GM18517 (cell line): ENCODE measurements around the gene PAQR4.

Experiments used
- ATAC-seq: cut with Tn5 transposase; IDR thresholded peaks from one replicate; pipeline ENCODE4 v1.9.1; 2021; ENCODE audit warnings: mild to moderate bottlenecking, moderate library complexity; ENCODE audit not compliant: unreplicated experiment

Gene PAQR4

GRCh38 chr16:2977440-2977839 is 8.3 kb downstream of the PAQR4 start:
- no peak for ATAC-seq

DNA sequence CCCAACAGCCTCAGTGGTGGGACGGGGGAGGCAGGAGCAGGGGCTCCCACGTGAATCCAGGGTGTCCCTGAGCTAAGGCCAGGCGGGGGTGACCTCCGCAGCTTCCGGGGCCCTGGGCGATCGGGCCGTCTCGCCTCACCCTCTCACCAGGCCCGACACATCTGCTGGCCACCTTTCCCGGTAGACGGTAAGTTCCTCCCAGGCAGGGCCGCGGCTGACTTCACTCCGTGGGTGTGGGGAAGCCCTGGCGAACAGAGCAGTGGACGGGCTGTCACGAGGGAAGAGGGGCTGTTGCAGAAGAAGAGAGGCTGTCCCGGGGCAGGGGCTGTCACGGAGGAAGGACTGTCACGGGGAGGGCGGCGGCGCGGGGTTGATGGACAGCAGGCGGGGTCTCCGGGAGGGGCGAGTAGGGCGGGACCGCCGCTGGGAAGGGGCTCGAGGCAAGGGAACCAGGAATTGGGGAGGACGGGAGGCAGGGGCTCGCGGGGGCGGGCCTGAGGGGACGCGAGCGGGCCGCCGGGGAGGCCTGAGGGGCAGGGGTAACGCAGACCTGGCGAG is 10.6 kb downstream of the PAQR4 start:
- peak; percentile 3 for ATAC-seq

DNA sequence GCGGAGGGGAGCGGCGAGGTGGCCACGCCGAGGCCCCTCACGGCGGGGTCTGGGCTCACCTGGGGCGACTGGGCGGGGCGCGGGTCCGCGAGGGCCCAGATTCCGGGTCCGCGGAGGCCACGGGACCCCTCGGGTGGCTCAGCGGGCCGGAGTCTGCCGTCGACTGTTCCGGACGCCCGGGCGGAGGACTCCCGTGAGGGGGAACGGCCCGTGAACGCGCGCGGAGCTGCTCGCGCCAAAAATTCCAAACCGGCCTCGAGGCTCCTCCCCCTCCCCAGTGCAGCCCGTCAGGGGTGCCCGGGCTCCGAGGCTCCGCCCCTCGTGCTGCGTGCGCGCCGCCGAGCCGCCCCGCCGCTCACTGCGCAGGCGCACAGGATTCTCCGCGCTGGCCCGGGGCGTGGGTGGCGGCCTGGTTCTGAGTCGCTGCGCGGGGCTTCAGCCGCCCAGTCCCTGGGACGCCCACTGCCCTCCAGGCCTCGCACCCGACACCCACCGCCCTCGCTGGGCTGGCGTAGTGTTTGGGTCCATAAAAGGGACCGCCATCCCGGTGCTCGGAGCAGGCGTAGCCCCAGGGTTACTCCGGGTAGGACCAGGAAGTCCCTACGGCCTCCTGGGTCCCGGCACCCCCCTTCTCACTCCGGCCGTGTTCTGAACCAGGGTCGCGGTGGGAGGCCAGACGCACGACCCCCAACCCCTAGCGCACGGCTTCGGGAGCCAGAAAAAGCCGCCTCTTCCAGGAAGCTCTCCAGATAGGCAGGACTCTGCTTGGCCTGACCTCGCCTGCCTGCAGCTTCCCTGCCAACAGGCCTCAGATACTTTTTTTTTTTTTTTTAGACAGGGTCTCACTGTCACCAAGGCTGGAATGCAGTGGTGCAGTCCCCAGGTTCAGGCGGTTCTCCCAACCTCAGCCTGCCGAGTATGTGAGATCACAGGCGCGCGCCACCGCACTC is 11.4 kb downstream of the PAQR4 start, which contains the start of gene PKMYT1:
PKMYT1 (minus strand) TSS at position 220 of the 950 bp plus-strand sequence. CDS start 789 bp downstream, outside the sequence.
- ATAC-seq, result peak; percentile 70

DNA sequence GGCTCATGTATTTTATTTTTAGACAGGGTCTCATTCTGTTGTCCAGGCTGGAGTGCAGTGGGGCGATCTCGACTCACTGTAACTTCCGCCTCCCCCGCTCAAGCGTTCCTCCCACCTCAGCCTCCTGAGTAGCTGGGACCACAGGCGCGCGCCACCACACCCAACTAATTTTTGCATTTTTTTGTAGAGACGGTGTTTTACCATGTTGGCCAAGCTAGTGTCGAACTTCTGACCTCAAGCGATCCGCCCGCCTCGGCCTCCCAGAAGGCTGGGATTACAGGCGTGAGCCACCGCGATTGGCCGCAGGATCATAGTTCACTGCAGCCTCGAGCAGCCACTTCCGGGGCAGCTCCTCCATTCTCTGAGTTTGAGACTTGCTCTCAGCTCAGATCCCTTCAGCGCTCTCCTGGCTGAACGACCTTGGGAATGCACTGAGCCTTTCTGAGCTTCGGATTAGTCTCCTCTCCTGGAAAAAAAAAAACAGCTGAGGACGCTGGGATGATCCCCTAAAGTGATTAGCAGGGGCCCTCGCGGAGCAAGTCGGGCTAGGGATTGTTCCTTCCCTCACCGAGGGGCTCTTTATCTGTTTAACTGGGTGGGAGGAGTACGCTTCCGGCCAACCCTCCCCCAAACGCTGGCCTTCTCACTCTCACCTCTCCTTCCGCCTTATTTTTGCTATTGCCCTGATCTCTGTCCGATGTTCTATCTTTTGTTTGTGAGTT is 12.2 kb downstream of the PAQR4 start:
- no peak for ATAC-seq

DNA sequence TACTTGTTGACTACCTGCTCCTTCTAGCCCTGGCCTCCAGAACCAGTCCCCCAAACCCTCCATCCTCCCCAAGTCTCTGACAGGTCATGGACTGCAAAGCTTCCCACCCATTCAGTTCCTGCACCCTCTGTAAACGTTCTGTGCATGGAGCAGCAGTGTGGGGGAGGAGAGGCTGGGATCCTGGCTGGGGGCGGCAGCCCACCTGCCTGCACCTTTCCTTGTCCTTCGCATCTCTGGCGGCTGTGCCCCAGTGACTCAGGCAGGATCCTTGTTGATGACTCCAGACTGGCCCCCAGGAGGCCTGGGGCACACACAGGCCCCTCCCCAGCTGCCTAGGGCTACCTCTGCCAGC is 12.7 kb downstream of the PAQR4 start:
- ATAC-seq, result no peak

DNA sequence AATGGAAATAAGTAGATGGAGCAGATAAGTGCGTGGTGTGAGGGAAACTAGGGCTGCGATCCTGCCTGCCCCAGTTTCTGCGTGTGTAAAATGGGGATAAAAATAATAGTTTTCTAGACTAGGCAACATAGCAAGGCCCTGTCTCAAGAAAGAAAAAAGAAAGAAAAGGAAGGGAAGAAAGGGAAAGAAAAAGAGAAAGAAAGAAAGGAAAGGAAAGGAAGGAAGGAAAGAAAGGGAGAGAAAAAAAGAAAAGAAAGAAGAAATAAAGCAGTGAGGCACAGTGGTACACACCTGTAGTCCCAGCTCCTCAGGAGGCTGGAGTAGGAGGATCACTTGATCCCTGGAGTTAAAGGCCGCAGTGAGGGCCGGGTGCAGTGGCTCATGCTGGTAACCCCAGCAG is 13.3 kb downstream of the PAQR4 start:
- no peak for ATAC-seq

- ATAC-seq, result no peak
These were observed 14.6 kb downstream of the PAQR4 start for GRCh38 chr16:2983706-2984136.

DNA sequence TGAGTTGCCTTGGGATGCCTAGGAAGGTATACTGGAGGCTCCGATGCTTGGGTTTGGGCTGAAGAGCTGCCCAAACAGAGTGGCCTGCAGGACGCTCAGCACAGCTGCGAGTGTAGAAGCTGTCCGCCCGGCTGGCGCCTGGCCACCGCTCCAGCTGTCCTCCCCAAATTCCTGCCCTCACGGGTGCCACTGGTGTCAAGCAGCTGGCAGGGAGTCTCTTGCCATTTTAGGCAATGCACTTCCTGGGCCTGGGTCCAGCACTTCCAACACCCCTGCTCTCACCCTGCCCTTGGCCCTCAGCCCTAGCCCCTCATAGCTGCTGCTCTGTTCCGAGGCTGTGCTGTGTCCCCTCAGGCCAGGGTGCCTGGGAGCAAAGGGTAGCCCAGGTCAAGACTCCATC is 16.3 kb downstream of the PAQR4 start:
- ATAC-seq, result no peak

GRCh38 chr16:2985893-2986355 is 16.8 kb downstream of the PAQR4 start:
- no peak for ATAC-seq

DNA sequence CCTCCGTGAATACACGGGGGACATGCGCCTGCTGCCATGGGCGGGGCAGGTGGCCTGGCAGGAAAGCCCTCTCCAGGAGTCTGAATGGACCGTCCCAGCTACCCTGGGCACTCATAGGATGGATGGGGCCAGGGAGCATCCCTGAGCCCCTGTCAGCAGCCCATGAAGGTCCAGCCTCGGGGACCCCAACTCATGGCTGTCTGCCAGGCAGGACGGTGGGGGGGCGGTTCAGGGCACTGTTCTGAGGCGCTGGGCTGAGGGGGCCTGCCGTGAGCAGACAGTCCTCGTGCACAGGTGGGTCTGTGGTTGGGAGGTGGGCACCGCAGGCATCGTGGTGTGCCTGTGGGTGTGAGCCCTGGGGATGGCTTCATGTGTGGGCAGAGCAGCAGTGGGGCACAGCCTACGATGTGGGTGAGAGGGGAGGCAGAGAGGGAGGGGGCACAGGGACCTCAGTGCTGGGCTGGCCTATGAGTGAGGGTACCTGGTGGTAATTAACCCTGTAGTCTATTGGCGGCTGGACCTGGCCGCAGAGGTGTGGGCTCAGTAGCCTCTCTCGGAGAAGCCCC is 17.6 kb downstream of the PAQR4 start:
- no peak for ATAC-seq

DNA sequence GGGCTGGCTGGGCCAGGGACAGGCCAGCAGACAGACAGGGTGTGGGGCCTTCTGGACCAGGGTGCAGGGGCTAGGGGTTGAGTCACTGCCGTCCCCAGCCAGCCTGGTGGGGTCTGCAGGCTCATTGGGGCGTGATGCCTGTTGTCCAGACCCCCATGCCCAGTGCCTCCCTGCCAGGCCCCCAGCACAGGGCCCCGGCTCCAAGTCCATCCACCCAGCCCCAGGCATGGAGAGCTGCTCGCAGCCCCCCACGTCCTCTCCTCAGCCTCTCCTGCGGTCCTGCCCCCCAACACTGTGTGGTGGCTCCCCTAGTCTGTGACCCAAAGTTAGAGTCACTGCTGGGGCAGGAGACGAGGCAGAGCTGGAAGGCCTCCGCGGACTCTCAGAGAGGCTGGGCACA is 18.1 kb downstream of the PAQR4 start:
- no peak for ATAC-seq

GRCh38 chr16:2987833-2988232 is 18.7 kb downstream of the PAQR4 start:
- ATAC-seq, result no peak

DNA sequence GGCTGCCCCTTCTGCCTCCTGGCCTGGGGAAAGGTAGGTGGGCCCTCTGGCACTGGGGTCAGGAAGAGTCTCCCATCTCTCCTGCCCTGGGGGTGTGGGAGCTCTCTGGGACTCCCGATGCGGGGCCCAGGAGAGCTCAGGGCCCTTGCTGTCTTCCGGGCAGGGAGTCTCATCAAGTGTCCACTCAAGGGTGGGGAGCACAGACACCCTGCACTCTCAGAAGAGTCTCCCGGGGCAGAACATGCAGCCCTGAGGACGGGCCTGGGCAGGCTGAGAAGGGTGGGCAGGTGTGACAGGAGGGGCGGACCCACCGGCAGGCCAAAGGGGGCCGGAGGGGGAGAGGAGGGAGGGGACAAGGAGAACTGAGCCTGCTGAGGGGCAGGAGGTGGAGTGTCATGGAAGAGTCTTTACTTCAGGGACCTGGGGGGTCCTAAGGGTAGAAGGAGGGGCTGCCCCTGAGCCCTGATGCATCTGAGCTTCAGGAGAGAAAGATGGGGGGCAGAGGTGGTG is 19.5 kb downstream of the PAQR4 start:
- no peak for ATAC-seq

GRCh38 chr16:2990891-2991290 is 21.7 kb downstream of the PAQR4 start:
- ATAC-seq, result no peak

DNA sequence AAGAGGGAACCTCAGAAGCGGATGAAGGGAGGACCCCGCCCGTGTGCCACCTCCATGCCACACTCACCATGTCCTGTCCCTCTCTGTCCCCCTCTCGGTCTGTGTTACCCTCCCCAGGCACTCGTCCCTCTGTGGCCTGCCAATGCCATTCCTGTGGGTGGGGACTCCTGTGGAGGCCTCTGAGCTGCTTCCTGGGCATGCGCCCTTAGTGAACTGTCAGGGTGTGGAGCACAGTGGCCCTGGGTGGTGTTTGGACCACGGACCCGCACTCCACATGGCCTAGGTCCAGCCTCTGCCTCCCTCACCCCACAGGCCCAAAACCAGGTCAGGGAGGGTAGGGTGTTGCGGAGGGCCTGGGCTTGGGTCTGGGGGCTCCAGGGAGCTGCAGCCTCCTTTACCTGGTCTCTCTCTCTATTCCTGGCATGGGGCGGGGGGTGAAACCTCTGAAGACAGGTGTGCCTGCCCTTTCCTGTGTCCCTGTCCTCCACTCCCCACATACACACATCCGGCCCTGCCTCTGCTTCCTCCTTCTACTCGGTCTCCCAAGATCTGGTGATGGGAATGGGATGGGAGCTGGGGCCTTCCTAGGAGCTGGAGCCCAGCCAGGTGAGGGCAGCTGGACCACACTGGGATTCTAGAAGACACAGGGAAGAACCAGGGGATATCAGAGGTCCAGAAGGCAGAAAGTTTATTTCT is 22.6 kb downstream of the PAQR4 start:
- ATAC-seq, result no peak

GRCh38 chr16:2992383-2993081 is 23.4 kb downstream of the PAQR4 start:
- ATAC-seq, result no peak

- ATAC-seq, result no peak
These were observed 27.1 kb downstream of the PAQR4 start for GRCh38 chr16:2996298-2996697.

GRCh38 chr16:2999929-3000328 is 30.8 kb downstream of the PAQR4 start:
- ATAC-seq, result no peak

- no peak for ATAC-seq
These were observed 31.4 kb downstream of the PAQR4 start for GRCh38 chr16:3000540-3000939.

- no peak for ATAC-seq
These were observed 32.2 kb downstream of the PAQR4 start for GRCh38 chr16:3001316-3001715.
